Keratinocyte (primary cell): ENCODE results near the gene STIP1. TPM values are rescaled to one million over a fixed set of nuclear protein-coding genes. Genes with fewer than 3 reads are reported as not detected.

Experiments used
- DNase-seq: peaks from one replicate; pipeline ENCODE4 v3.0.0-alpha.2; 2011; ENCODE audit warnings: low read depth, missing footprints, low spot score
- FAIRE-seq: peaks from 2 replicates; lab custom pipeline; 2011; peaks lifted over from hg19 to GRCh38; lab: Jason Lieb, UNC
- H2AFZ ChIP-seq: 2 replicates; pipeline ENCODE4 v1.6.0; 2012; ENCODE audit warnings: low read length, control low read depth, inconsistent platforms; ENCODE audit not compliant: control insufficient read depth
- H3K27ac ChIP-seq: 2 replicates; pipeline ENCODE4 v1.5.1; 2011; ENCODE audit warnings: low read length; ENCODE audit not compliant: control insufficient read depth, insufficient read depth
- H3K27me3 ChIP-seq: 3 replicates; pipeline ENCODE4 v1.6.0; 2011; ENCODE audit warnings: low read length; ENCODE audit not compliant: control insufficient read depth, insufficient read depth; ENCODE audit errors: extremely low read depth
- H3K36me3 ChIP-seq, 2 experiments: 2 replicates in 1 of 2; 3 replicates in 1 of 2; pipeline ENCODE4 v1.5.1; 2011; ENCODE audit warnings: low read length in 2 of 2, mild to moderate bottlenecking in 1 of 2; ENCODE audit not compliant: control insufficient read depth in 2 of 2, insufficient read depth in 2 of 2; ENCODE audit errors: extremely low read depth in 1 of 2
- H3K4me1 ChIP-seq: 3 replicates; pipeline ENCODE4 v1.5.1; 2011; ENCODE audit warnings: low read length; ENCODE audit not compliant: control insufficient read depth, insufficient read depth; ENCODE audit errors: extremely low read depth
- H3K4me2 ChIP-seq: 3 replicates; pipeline ENCODE4 v1.6.0; 2011; ENCODE audit warnings: low read depth, low read length; ENCODE audit not compliant: control insufficient read depth, insufficient read depth; ENCODE audit errors: extremely low read depth
- H3K4me3 ChIP-seq, 3 experiments: fragments of 200-600 bp in 1 of 3; sonication (generic) in 1 of 3; 2 replicates in 2 of 3; 3 replicates in 1 of 3; pipeline ENCODE4 v1.5.1; 2011 to 2016; ENCODE audit warnings: low read length in 3 of 3, mild to moderate bottlenecking in 3 of 3, control low read depth in 2 of 3, inconsistent platforms in 1 of 3, low read depth in 1 of 3, mixed read lengths in 1 of 3, mixed run types in 1 of 3, moderate library complexity in 1 of 3; ENCODE audit not compliant: control insufficient read depth in 2 of 3, insufficient read depth in 2 of 3; ENCODE audit errors: extremely low read depth in 1 of 3
- H3K79me2 ChIP-seq: 2 replicates; pipeline ENCODE4 v1.6.0; 2012; ENCODE audit warnings: low read length; ENCODE audit not compliant: control insufficient read depth, insufficient read depth
- H3K9ac ChIP-seq: 3 replicates; pipeline ENCODE4 v1.6.0; 2011; ENCODE audit warnings: low read length; ENCODE audit not compliant: control insufficient read depth, insufficient read depth; ENCODE audit errors: extremely low read depth
- H3K9me1 ChIP-seq: 3 replicates; pipeline ENCODE4 v1.6.0; 2011; ENCODE audit warnings: low read length; ENCODE audit not compliant: control insufficient read depth, insufficient read depth; ENCODE audit errors: extremely low read depth
- H3K9me3 ChIP-seq: 2 replicates; pipeline ENCODE4 v1.5.1; 2012; ENCODE audit warnings: low read depth, low read length; ENCODE audit not compliant: control insufficient read depth
- H4K20me1 ChIP-seq: 3 replicates; pipeline ENCODE4 v1.6.0; 2011; ENCODE audit warnings: low read length; ENCODE audit not compliant: control insufficient read depth, insufficient read depth; ENCODE audit errors: extremely low read depth
- CTCF ChIP-seq, 3 experiments: IDR thresholded peaks in 1 of 3; conservative IDR thresholded peaks in 1 of 3; optimal IDR thresholded peaks in 1 of 3; 2 replicates in 2 of 3; 3 replicates in 1 of 3; pipeline versions ENCODE3 to v1.5.1; 2011; ENCODE audit warnings: low read length in 3 of 3, mild to moderate bottlenecking in 3 of 3, moderate library complexity in 2 of 3, control low read depth in 1 of 3, inconsistent platforms in 1 of 3; ENCODE audit not compliant: insufficient read depth in 2 of 3; ENCODE audit errors: extremely low read depth in 1 of 3
- EZH2 ChIP-seq: IDR thresholded peaks from one replicate; pipeline ENCODE4 v1.6.1; 2012; ENCODE audit warnings: inconsistent platforms, mild to moderate bottlenecking, low read length, moderate library complexity
- dilution Hi-C: fragments of 300-500 bp; cut with MboI; formaldehyde crosslinking; loops from one replicate; pipeline ENCODE4 v1.7.0; 2020; ENCODE audit warnings: low sequenced_read_pairs; ENCODE audit not compliant: extremely low pct_ligation_motif_present
- polyA plus RNA-seq, 5 experiments: library from polyadenylated mRNA; depleted of rRNA in 3 of 5; stranded (reverse) in 3 of 5; stranded (forward) in 1 of 5; unstranded in 1 of 5; fragments of >200 nt; gene quantifications; 1 replicate in 1 of 5; 2 replicates in 3 of 5; 3 replicates in 1 of 5; pipeline versions ENCODE4 v1.2.1 to v1.2.3, GENCODE V29; 2011 to 2012; ENCODE audit warnings: missing spikeins in 2 of 5, low read depth in 1 of 5, low replicate concordance in 1 of 5

Gene STIP1
- polyA plus RNA-seq, 1 donor (not counting 4 experiments of a cell fraction or from before 2014, with no cell fraction given), result 206 TPM

- Histone ChIP-seq H2AFZ (no peak overlapping the region), H3K36me3 (no peaks in the 10 kb centered on the region), H3K4me3 (no peak overlapping the region), H3K79me2 (no peaks in the 10 kb centered on the region), H3K9ac (no peak overlapping the region), H3K9me1 (no peaks in the 10 kb centered on the region), H4K20me1 (peaks cover 2% of the 10 kb centered on the region), H3K4me2 (no peak overlapping the region), H3K9me3 (no peaks in the 10 kb centered on the region), H3K27me3 (no peaks in the 10 kb centered on the region), H3K27ac (no peak overlapping the region), H3K4me1 (no peaks in the 10 kb centered on the region)
- DNase-seq, result no peak
- no peak for TF ChIP-seq CTCF (optimal IDR thresholded peaks at IDR 0.05 in 1 of 3, IDR thresholded peaks at IDR 0.05 in 1 of 3, conservative IDR thresholded peaks at IDR 0.05 in 1 of 3; ENCODE audit: extremely low read depth in 1 of 3, insufficient read depth in 2 of 3, low read length in 3 of 3)
- TF ChIP-seq EZH2, result no peak
- dilution Hi-C loops, result no loop called here
- no peak for FAIRE-seq
These were observed 35.9 kb upstream of the STIP1 start for GRCh38 chr11:64150051-64150450.

- Histone ChIP-seq H3K4me3 (no peak overlapping the region), H3K27ac (no peak overlapping the region), H3K4me2 (no peak overlapping the region), H3K79me2 (no peaks in the 10 kb centered on the region), H3K27me3 (no peaks in the 10 kb centered on the region), H3K4me1 (no peaks in the 10 kb centered on the region), H4K20me1 (peaks cover 2% of the 10 kb centered on the region), H3K9ac (no peak overlapping the region), H2AFZ (no peak overlapping the region), H3K9me3 (no peaks in the 10 kb centered on the region), H3K9me1 (no peaks in the 10 kb centered on the region), H3K36me3 (no peaks in the 10 kb centered on the region)
- dilution Hi-C loops, result no loop called here
- DNase-seq (no peak), FAIRE-seq (no peak)
- TF ChIP-seq CTCF (optimal IDR thresholded peaks at IDR 0.05 in 1 of 3, IDR thresholded peaks at IDR 0.05 in 1 of 3, conservative IDR thresholded peaks at IDR 0.05 in 1 of 3; ENCODE audit: extremely low read depth in 1 of 3, insufficient read depth in 2 of 3, low read length in 3 of 3) (no peak), EZH2 (no peak)
These were observed 35.3 kb upstream of the STIP1 start for GRCh38 chr11:64150481-64151239.
